GM19463 (cell line): Measurements from ENCODE around the gene HMCN1.
A peak's percentile ranks its signal among the peaks of the same experiment; 100 is the strongest.

ENCODE experiments used
- ATAC-seq: cut with Tn5 transposase; IDR thresholded peaks from one replicate; pipeline ENCODE4 v1.9.1; 2021; ENCODE audit warnings: mild to moderate bottlenecking, moderate library complexity; ENCODE audit not compliant: unreplicated experiment

Gene HMCN1

GRCh38 chr1:185895208-185895900, 161.2 kb downstream of the HMCN1 start:
- ATAC-seq = no peak

GRCh38 chr1:185896863-185897262, 162.7 kb downstream of the HMCN1 start:
- no peak for ATAC-seq

- no peak for ATAC-seq
Observed at GRCh38 chr1:185906186-185906585, 172.0 kb downstream of the HMCN1 start.

- no peak for ATAC-seq
Observed at GRCh38 chr1:185907246-185907645, 173.1 kb downstream of the HMCN1 start.

- ATAC-seq = no peak
Observed at GRCh38 chr1:185911978-185912377, 177.8 kb downstream of the HMCN1 start.

- no peak for ATAC-seq
Observed at GRCh38 chr1:185912504-185912903, 178.3 kb downstream of the HMCN1 start.

- no peak for ATAC-seq
Observed at GRCh38 chr1:185914089-185914488, 179.9 kb downstream of the HMCN1 start.

GRCh38 chr1:185916861-185917260, 182.7 kb downstream of the HMCN1 start:
- ATAC-seq = no peak

- no peak for ATAC-seq
Observed at GRCh38 chr1:185917646-185918045, 183.5 kb downstream of the HMCN1 start.

- ATAC-seq = peak; percentile 79
Observed at GRCh38 chr1:185920602-185921001, 186.4 kb downstream of the HMCN1 start.

GRCh38 chr1:185921636-185922035, 187.4 kb downstream of the HMCN1 start:
- ATAC-seq = no peak

GRCh38 chr1:185926588-185926987, 192.4 kb downstream of the HMCN1 start:
- ATAC-seq = no peak

- no peak for ATAC-seq
Observed at GRCh38 chr1:185929776-185930175, 195.6 kb downstream of the HMCN1 start.

- ATAC-seq = no peak
Observed at GRCh38 chr1:185931438-185931837, 197.2 kb downstream of the HMCN1 start.

- no peak for ATAC-seq
Observed at GRCh38 chr1:185933580-185933979, 199.4 kb downstream of the HMCN1 start.

- ATAC-seq = no peak
Observed at GRCh38 chr1:185934476-185935189, 200.4 kb downstream of the HMCN1 start.

GRCh38 chr1:185935360-185935759, 201.2 kb downstream of the HMCN1 start:
- no peak for ATAC-seq

GRCh38 chr1:185936641-185937040, 202.4 kb downstream of the HMCN1 start:
- no peak for ATAC-seq

GRCh38 chr1:185938396-185938795, 204.2 kb downstream of the HMCN1 start:
- ATAC-seq = no peak

GRCh38 chr1:185939142-185939541, 205.0 kb downstream of the HMCN1 start:
- no peak for ATAC-seq

GRCh38 chr1:185942961-185943360, 208.8 kb downstream of the HMCN1 start:
- no peak for ATAC-seq

- ATAC-seq = no peak
Observed at GRCh38 chr1:185956881-185957280, 222.7 kb downstream of the HMCN1 start.
